Glomerular endothelial cell (primary cell): ENCODE measurements around the gene SH3BP2. TPM values are rescaled to one million over a fixed set of nuclear protein-coding genes. Genes with fewer than 3 reads are reported as not detected.

Experiments
- DNase-seq: peaks from one replicate; pipeline ENCODE4 v3.0.0-alpha.2; 2011; ENCODE audit warnings: low read depth, low spot score; ENCODE audit errors: extremely low read depth
- total RNA-seq: library from RNA; depleted of rRNA; stranded (reverse); fragments of >200 nt; gene quantifications from 2 replicates; pipeline ENCODE4 v1.2.3, GENCODE V29; 2015

Gene SH3BP2
- total RNA-seq, 1 donor from 2014 or later = 69.8 TPM

DNA sequence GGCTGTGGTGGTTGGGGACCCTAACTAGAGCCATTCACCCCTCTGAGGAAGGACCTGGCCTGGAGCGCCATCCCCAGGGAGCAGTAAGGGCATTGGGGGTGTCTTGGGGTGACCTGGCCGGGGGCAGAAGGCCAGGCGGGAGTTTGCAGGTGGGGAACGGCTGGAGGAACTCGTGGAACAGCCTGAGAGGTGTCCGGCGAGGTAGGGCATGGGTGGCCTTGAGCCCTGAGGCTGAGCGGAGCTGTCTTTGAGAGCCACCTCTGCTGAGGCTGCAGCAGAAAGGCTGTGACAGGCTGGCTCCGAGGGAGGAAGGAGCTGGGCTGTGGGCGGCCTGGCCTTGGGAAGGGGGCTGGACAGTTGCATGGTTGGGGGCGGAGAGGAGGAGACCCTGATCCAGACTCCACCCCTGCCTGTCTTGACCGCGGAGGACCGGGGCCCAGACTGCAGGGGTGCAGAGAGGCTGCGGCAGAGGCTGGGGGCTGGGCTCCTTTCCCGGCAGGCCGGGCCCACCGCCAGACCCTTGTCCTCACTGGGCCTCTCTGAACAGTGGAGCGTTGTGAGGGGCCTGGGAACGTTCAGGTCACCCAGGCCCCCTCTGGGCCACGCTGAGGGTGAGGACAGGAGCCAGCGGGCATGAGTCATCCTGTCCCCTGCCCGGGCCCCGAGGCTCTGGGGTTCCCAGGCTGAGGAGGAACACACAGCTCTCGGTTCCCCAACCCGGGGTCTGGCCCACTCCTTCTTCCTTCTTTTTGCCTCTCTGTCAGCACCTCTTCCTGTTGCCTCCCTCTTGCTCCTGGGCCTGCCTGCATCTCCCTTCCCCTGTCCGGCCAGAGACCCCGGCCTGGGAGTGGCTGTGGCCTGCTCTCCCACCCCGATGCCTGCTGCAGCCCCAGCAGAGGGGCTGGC is 8.1 kb downstream of the SH3BP2 start:
- DNase-seq = no peak

DNA sequence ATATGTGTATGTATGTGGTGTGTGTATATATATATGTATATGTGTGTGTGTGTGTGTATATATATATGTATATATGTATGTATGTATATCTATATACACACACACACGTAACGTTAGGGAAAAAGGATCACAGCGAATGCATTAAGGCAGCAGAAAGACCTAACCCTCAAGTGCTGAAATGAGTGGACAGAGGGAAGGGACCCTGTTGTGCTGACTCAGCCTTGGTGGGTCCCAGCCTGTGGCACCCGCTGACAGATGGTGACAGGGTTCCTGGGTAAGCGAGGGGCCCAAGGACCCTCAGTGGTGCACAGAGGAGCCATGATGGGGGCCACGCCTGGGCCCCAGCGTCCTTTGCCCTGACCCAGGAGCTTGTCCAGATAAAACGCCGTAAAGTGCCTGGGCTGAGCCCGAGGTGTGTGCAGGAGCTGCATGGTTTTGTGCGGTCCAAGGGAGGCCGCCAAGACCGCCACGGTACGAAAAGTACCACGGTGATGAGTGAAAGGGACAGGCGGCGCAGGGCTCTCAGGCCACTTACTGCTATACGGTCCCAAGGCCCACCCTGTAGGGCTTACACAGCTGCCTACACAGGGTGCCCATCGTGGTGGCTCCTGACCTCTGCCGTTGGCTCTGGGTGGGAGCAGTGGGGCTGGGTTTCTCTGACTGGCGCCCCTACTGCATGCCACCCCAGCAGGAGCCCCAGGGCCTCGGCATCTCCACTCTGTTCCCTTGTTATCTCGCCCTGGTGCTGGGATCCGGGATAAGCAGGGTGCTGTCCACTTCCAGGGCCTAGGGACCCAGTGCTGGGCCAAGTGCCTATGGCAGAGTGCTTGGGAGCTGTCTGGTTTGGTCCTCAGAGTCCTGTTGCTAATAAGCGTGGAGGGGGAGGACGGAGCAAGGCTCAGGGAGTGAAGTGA is 10.0 kb downstream of the SH3BP2 start:
- DNase-seq = no peak

DNA sequence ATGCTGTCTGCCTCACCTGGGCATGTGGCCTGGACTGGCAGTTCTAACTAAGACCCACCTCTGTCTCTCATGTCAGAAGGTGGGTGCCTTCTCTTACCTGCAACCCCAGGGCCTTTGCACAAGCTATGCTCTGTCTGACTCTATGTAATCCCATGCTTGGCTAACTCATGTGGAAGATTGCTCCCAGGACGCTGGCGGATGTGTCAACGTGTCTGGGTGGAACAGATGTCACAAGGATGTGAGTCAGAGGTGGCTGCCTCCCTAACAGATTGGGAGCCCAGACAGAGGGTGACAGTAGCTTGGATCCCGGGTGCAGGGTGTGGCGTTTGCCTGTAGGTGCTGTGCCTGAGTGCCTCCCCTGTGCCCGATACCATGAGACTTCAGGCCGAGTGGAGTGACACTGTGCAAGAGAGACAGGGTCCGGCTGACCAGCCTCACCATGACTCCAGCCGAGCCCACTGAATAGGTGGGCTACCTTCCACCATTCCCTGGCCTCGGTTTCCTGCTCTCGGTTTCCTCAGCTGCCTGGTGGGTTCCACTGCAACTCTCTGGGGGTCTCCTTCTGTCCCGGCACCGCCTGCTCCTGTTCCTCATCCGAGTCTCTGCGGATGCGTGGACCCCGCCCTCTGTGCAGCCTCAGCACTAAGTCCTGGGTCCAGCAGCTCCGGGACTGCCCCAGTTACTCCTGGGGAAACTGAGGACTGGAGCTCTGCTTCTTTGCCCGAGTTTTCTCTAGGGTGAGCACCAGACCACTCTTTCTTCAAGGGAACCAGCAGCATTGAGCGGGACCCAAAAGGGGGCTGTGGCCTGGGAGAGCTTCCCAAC is 11.0 kb downstream of the SH3BP2 start:
- DNase-seq = no peak

GRCh38 chr4:2804449-2804972 is 11.6 kb downstream of the SH3BP2 start:
- no peak for DNase-seq

GRCh38 chr4:2804973-2805501 is 12.2 kb downstream of the SH3BP2 start:
- DNase-seq = no peak

DNA sequence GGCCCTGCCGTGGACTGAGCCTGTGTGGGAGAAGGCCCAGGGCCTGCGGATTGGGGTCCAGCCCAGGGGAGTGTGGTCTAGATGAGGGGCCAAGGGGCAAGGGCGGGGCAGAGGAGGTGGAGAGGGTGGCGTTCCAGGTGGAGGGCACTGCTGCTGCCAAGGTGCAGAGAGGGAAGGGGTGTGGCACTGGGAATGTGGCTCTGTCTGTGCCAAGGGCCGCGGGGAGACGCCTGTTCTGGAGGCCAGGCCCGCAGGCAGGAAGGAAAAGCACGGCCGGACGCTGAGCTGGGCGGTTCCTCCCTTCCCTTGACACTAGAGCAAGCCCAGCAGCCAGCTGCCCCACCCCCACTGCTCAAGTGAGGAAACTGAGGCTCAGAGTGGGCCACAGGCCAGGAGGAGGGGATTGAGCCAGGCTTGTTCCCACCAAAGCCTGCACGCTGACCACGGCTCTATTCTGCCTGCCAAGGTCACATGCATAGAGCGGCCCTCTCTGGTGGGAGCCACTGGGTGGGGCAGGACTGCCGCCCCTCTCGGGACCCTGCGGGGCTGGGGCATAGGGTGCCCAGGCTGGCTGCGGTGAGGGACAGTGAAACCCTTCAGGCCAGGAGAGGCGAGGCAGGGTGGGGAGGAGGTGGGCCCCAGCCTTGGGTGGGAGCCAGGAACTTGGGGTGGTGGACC is 13.0 kb downstream of the SH3BP2 start:
- DNase-seq = no peak

GRCh38 chr4:2806390-2807355 is 13.8 kb downstream of the SH3BP2 start:
- DNase-seq = no peak

GRCh38 chr4:2807571-2807970 is 14.7 kb downstream of the SH3BP2 start:
- no peak for DNase-seq

- DNase-seq = no peak
These were observed 15.1 kb downstream of the SH3BP2 start for GRCh38 chr4:2808001-2808400.

- no peak for DNase-seq
These were observed 16.8 kb downstream of the SH3BP2 start for GRCh38 chr4:2809610-2810180.

DNA sequence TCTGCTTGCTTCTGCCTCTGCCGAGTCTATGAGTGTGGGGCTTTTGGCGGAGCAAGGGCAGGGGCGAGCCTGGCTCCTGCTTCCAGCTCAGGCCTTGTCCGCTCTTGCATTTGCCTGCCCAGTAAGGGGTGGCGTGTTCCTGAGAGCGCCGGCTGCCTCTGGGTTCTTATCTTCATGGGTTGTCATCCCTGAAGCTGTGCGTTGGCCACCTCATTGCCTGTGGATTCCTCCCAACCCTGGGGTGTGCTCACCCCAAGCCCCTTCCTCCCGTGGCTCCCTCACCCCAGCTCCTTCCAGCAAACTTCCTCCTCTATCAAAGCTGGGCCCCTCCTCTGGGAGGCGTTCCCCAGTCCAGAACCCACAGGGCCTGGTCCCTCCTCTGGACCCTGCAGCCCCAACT is 17.5 kb downstream of the SH3BP2 start:
- no peak for DNase-seq

DNA sequence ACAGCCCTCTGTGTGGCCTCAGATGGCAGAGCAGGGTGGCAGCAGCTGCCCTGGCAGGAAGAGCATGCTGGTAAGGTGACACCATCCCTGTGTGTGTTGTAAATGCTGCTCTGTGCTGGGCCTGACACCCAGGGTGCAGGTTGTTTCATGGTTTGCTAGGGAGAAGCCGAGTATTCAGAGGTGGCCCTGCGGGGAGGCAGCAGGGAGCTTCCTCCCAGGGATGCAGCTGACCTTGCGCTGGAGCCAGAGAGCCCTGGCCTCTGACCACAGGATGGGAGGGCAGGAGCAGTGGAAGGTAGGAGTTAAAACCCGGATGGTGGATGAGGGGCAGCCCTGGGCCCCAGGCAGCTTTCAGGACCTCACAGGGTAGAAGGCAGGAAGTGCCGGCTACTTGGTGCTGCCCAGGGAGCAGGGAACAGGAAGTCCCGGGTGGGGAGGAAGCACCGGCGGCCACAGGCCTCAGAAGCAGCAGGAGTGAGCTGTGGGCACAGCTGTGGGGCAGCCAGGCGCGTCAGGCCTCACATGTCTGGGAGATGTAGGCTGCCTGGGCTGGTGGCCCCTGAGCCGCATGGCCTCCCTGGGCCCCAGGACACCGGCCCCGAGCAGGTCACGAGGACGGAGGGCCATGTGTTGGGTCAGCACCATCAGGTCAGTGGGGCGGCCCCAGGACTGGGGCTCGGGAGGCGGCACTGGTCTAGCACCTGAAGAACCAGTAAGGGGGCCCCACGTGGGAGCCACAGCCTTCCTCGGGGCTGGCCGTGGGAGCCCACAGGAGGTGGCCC is 19.1 kb downstream of the SH3BP2 start:
- DNase-seq = no peak

DNA sequence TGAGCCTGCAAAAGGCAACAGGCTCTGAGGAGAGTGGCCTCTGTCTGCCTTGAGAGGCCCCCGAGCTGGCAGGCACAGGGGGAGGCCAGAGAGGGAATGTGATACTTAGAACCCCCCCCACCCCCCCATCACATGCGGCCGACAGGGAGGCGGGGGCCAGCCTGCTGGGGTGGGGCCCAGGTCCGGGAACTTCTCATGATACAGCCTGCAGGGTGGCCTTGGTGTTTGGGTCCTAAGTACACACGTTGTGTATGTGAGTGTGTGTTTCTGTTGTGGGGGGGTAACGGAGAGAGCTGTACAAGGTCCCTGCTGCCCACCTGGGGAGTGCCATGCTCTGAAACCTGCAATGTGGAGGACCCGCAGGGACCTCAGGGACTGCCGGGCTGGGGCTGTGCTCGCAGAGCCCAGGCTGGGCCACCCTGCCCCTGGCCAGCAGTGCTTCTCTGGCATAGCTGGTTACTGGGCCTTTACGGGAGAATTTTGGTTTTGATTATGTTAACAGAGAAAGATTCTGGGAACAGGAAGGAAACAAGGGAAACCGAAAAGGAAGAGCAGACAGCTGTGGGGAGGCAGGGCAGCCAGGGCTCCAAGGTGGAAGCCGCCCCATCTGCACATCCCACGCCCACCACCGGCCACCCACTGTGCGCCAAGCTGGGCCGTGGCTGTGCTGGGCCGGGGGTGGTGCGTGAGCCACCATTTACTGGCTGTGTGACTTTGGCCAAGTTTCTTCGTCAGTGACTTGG is 19.9 kb downstream of the SH3BP2 start:
- DNase-seq = no peak

- no peak for DNase-seq
These were observed 20.8 kb downstream of the SH3BP2 start for GRCh38 chr4:2813446-2814405.

DNA sequence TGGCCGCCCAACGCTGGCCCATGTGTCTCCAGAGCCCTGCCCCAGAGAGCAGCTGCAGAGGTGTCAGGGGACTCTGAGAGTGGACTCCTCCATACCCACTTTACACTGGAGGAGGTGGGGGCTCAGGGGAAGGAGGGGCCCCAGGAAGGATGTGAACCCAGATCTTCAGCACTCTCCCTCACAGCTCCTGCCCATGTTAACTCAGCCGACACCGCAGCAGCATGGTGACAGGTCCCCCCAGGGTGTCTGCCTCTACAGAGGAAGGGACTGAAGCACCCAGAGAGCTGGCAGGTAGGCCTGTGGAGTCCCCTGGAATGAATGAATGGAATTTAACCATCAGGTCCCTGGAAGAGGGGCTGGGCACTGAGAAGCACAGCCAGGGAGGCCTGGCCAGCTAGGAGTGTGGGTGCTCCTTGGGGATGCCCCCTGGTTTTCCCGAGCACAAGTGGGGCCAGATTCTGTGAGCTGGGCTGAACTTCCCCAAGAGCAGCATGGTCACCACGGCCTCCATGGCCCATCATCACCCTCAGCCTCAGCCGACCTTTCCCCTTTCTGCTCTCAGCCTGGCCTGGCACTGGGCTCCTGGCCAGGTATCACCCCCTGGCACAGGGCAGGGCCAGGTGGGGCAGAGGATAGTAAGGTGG is 21.9 kb downstream of the SH3BP2 start:
- DNase-seq = no peak
